GM18861 (cell line): Measurements from ENCODE around the gene SLC39A11.
"Not testable (repeated sequence)": the region's sequence is repeated elsewhere in the genome, so short reads cannot be mapped to it uniquely, and the experiment has no call there.

Source experiments
- ATAC-seq: cut with Tn5 transposase; IDR thresholded peaks from one replicate; pipeline ENCODE4 v1.9.1; 2021; ENCODE audit not compliant: unreplicated experiment

Gene SLC39A11

DNA sequence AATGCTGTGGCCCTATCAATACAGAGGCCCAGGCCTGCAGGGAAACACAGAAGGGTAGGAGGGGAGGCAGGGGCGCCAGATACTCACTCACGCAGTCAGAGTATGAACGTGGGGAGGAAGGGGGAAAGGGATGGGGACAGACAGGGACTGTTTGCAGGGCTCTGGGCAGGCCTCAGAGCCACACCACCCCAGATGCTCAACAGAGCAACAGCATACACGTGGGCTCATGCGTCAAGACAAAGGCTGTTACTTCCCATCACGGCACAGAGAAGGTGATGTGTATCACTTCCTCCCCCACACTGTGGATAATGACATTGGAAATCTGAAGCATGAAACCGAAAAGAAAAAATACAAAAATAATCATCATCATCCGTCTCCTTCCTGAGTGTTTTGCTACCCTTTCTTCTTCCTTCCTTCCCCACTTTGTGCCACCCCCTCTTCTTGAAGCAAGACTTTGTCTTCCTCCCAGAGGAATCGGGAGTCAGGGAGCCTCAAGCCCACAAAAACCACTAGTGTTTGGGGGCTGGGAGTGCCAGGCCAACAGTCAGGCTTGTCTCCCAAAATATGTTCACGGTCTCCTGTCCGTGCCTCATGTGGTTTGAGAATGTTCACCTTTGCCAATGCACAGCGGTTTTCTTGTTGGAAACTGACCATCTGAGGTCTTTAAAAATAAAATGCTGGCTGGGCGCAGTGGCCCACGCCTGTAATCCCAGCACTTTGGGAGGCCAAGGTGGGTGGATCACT, 20.1 kb downstream of the SLC39A11 start:
- ATAC-seq, result no peak

GRCh38 chr17:73071066-73071999, 21.2 kb downstream of the SLC39A11 start:
- no peak for ATAC-seq

GRCh38 chr17:73069841-73070240, 22.6 kb downstream of the SLC39A11 start:
- no peak for ATAC-seq

- no peak for ATAC-seq
Observed at GRCh38 chr17:73069164-73069770, 23.2 kb downstream of the SLC39A11 start.

DNA sequence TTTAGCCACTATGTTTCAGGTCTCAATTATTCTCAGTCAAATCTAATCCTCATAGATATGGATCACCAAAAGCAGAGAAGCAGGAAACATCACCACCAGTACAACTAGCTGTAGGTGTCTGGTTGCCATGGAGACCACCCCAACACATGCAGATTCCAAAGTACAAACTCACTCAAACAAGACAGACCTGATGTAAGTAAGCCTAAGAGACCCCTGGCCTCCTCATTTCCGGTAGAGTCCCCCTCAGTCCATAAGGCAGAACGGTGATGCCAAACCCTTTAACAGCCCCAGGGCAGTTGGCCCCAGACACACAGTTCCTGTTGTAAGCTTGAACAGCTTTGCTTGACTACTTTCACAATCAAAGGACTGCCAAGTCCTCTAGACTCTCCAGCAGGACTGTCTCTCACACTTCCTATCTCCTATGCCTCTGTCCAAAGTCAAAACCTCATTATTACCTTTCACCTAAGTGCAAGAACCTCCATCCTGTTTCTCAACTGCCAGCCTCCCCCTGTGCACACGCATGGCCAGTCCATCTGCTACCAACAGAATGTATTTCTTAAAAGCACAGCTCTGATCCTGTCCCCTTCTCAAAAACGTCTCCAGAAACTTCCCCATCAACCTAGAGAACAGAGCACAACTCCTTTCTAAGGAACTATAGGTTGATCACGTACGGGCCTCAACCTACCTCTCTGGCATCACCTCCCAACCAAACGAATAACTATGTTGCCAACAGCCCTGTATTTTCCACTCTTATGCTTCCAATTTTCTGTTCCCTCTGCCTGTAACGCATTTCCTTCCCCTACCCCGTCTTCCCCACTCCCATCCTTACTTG, 23.9 kb downstream of the SLC39A11 start:
- no peak for ATAC-seq

DNA sequence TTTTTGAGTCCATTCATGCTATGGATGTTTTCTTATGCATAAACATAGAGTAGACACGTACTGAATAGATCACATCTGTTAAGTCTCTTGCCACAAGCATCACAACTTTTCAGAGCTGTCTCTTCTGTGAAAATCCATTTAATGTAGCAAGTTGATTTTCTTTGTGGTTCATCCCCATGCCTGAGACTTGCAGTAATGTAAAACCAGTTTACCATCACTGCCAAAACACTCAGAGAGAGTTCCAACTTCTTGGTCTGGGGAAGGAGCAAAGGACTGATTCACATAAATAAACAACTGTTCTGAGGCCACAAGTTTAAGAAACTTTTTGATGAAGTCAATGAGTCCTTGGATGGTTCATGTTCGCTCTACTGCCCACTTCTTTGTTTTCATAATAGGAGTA, 24.8 kb downstream of the SLC39A11 start:
- not testable (repeated sequence) for ATAC-seq

DNA sequence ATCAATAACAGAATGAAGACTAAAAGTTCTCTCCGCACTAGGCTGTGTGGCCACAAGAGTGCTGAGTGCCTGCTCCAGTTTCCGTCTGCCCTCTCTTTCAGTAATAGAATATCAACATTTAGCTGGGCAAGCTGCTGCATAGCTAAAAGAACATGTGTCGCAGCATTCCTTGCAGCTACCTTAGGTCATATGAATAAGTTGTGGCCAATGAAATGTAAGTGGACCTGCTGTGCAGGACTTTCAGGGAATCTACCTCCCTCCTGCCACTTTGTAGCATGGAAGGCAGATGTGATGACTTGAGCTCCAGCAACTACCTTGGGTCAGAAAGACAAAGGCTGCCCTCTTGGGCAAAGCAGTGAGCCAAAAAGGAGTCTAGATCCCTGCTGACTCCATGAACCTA, 25.4 kb downstream of the SLC39A11 start:
- no peak for ATAC-seq

- no peak for ATAC-seq
Observed at GRCh38 chr17:73066148-73066884, 26.2 kb downstream of the SLC39A11 start.

DNA sequence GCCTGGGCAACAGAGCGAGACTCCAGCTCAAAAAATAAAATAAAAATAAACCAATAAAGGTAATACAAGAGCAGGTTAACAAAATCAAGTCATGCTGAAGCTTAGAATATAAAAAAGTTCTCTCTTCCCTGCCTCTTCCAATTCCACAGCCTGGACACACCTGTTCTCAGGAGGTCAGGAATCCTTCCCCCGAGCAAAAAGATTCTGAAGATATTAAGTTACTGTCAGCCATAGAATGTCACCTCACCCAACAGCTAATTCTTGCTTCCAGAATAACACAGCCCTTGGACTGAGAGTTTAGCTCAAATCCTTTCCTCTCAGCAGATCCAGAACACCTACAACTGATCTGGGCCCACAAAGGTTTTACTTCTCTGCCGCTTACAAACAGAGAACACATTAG, 27.1 kb downstream of the SLC39A11 start:
- ATAC-seq, result no peak

DNA sequence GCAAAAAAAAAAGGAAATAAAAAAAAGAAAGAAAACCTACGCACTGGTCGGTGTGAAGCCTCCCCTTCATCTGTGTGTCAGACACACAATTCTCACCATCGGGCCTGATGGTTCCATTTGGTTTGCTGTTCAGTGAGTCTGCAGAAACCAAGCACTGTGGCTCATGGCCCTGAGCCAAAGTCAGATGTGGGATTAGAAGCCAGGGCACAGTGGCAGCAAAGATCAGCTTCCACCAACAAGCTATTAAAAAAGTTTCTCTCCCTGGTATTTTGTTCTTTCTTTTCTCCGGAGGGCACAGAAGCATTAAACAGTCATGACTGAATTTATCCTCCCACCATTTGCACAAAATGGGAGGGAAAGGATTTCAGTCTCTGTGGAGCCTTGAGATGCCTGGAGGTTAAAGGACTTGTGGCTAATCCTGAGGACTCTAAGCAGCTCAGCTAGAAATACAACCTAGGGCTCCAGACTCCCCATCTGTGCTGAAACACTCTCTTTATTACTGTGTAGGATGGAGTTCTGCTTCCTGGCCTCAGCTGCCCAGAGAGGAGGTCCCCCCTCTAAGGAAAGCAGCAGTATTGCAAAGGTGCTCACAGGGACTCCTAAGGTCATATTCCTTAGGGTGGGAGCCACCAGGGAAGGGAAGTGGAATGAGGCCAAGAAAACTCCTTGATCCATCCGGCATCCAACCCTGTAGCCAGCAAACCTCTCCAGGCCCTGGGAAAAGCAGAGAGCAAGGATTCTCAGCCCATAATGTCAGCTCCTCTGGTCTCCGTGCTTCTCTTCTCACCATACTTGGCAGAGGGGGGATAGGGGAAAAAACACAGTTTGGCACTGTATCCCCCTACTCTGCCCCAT, 28.2 kb downstream of the SLC39A11 start:
- no peak for ATAC-seq

DNA sequence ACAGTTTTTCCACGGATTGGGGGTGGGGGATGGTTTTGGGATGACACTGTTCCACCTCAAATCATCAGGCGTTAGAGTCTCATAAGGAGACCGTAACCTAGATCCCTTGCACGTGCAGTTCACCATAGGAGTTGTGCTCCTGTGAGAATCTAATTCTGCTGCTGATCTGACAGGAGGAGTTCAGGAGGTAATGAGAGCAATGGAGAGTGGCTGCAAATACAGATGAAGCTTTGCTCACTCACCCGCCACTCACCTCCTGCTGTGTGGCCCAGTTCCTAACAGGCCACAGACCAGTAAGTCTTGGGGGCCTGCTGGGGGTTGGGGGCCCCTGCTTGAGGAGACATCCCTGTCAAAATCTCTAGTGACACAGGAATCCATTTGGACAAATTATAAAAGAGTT, 29.8 kb downstream of the SLC39A11 start:
- no peak for ATAC-seq

DNA sequence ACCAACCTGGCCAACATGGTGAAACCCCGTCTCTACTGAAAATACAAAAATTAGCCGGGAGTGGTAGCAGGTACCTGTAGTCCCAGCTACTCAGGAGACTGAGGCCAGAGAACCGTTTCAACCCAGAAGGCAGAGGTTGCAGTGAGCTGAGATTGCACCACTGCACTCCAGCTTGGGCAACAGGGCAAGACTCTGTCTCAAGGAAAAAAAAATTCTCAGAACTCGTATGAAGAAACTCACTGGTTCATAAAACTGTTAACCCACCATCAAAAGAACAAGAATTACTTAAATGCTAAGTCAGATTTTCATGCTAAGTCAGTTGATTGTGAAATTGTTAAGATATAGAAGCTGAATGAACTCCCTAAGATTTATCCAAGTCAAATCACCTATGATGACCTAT, 31.3 kb downstream of the SLC39A11 start:
- no peak for ATAC-seq

DNA sequence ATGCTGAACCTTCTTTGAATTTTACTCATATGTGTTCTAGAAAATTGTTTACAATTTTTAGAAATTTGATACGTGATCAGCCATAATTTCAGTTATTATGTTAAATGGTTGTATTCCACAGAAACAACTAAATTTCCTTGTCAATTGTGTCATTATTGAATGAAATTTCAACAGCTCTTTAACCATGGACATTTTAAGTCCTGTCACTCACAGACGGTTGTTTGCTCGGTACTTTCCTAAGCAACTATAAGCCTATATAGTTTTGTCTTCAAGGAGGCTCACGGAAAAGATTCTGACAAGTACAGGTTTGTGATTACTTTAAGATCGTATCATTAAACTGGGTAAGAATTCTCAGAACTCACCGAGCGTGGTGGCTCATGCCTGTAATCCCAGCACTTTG, 31.8 kb downstream of the SLC39A11 start:
- ATAC-seq, result no peak

DNA sequence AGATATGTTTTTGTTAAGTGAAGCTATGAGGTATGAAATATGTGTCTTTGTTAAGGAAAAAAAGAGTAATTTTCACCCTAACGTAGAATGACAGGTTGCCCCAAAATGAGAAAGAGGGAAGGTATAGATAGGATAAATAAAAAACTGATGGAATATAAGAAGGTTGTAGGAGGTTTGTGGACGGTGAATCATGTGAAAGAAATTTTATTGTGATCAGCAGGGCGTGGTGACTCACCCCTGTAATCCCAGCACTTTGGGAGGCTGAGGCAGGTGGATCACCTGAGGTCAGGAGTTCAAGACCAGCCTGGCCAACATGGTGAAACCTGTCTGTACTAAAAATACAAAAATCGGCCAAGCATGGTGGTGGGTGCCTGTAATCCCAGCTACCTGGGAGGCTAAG, 32.8 kb downstream of the SLC39A11 start:
- not testable (repeated sequence) for ATAC-seq

- no peak for ATAC-seq
Observed at GRCh38 chr17:73058022-73058421, 34.5 kb downstream of the SLC39A11 start.

DNA sequence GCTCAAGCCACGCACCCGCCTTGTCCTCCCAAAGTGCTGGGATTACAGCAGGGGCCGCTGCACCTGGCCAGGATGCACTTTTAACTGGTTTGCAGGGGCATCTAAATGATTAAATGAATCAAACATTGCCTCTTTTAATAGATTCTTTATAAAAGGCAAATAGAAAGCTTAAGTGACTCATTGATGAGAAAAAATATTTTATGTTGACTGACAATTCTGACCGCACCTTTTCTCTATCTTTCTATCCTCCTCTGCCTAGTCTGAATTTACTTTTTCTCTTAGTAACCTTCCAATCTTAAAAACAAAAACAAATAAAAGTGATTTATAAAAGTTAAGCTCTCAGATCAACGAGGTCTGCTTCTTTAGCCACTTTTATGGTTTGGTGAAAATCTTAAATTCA, 35.3 kb downstream of the SLC39A11 start:
- no peak for ATAC-seq

GRCh38 chr17:73052923-73053322, 39.6 kb downstream of the SLC39A11 start:
- no peak for ATAC-seq

GRCh38 chr17:73050797-73051196, 41.7 kb downstream of the SLC39A11 start:
- no peak for ATAC-seq

DNA sequence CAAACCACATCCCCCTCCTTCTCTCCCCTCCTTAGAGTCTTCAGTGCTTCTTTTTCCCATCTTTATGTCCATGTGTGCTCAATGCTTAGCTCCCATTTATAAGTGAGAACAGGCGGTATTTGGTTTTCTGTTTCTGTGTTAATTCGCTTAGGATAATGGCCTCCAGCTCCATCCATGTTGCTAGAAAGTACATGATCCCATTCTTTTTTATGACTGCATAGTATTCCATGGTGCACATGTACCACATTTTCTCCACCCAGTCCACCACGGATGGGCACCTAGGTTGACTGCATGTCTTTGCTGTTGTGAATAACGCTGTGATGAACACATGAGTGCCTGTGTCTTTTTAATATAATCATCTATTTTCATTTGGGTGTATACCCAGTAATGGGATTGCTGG, 44.3 kb downstream of the SLC39A11 start:
- ATAC-seq, result no peak
